UCSD-AML1 (cell line): ENCODE measurements around the gene RAB30.
"Not testable (repeated sequence)": the region's sequence is repeated elsewhere in the genome, so short reads cannot be mapped to it uniquely, and the experiment has no call there.

Experiments
- DNase-seq: peaks from one replicate; lab custom pipeline; 2025; ENCODE audit not compliant: unreplicated experiment; lab: John Stamatoyannopoulos, UW

The RAB30 gene

GRCh38 chr11:82988936-82989627 lies 82.6 kb downstream of the RAB30 start:
- no peak for DNase-seq

DNA sequence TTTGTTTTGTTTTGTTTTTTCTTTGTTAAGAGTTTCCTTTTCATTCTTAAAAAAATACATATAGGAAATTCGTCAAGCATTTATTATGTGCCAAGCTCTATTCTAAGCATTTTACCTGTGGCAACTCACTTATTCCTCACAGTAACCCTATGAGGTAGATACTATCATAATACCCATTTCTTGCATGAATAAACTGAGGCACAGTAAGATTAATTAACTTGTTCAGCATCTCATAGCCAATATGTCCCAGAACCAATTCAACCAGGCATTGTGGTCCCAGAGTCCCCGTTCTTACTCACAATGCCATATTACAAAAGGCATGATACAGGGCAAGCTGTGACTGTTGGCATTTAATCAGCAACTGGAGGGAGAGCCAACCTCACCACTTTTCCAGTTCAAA lies 83.7 kb downstream of the RAB30 start:
- no peak for DNase-seq

GRCh38 chr11:82986446-82986845 lies 85.3 kb downstream of the RAB30 start:
- DNase-seq: no peak

DNA sequence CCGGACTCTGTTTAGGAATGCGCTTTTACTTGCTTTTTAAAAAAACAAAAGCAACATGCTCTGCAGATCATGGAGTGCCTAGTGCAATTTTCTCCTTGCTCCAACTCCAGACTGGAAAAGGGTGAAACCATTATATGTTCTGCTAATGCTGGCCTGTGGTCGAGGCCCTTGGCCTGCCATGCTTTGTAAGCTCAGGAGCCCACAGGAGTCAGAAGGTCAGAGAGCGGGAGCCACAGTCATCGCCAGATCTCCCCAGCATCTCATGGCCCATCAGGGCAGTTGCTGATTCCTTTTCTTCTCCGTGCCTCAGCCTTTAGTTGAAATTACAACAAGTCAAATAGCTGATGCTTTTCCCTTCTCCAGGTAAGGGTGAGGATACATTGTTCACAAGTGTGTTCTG lies 89.8 kb downstream of the RAB30 start:
- DNase-seq: no peak

DNA sequence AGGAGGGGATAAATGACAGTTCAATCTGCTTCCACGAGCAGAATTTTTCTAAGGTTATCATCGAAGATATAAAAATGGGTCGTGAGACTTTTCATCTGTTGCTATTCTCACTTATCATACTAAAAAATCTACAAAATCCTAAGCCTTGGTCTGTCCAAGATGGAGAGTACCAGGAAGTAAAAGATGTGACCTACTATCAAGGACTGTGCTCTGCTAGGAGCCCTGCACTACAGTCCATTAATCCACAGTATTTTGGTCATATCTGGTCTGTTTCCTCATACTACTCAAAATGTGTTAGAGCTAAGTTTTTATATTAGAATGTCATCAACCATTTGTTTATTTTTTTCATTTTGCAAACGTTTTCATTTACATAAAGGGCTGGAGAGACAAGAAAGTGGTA lies 90.8 kb downstream of the RAB30 start:
- no peak for DNase-seq

DNA sequence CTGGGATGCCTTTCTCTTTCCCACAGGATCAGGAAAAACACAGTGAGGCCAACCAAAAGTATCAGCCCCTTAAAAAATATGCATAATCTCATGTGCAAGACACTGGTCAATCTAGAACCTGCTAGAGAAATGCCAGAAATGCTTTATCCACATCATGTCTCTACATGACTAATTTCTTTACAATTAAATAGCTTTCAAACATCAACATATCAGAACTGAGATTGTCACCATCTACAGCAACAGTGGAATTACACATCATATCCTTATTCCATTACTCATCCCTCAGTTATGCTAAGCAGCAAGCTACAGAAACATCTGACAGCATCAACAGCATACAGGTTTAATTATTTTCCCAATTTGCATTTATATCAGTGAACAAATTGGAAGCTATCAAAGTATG lies 91.4 kb downstream of the RAB30 start:
- DNase-seq: no peak

- DNase-seq: no peak
These were observed 91.9 kb downstream of the RAB30 start for GRCh38 chr11:82979824-82980223.

GRCh38 chr11:82978422-82979099 lies 93.1 kb downstream of the RAB30 start:
- DNase-seq: no peak

DNA sequence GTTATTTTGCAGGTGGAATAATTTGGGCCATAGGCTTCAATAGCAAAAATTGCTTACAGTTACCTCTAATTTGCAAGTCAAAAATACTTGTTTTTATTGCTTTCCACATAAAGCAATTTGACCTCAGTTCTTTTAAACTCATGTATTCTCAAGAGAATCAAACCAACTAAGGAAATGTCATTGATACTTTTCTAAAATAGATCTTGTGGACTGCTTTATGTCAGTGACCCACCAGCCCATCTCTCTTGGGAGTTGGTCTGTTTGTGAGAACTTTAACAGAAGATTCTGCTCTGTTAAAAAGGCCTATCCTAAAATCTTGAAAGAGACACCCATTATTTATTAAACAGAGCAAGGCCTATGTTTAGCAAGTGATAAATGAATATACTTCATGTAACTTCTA lies 94.9 kb downstream of the RAB30 start:
- DNase-seq: no peak

DNA sequence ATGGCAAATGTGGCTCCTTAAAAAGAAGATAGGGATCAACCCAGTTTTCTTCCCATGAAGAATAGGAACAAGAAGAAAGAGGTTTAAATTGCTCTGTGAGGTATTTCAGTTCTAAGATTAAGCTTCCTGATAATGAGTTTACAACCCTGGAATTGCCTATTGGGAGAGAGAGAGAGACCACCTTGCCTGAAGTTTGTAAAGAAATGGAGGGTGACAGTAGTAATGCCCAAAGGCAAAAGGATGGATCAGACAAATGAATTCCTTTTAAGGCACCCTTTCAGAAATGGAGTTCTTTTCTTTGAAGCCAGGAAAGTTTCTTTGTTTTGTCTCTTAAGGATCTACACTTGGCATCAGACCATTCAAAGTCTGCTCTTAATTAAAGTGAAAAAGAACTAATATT lies 95.8 kb downstream of the RAB30 start:
- no peak for DNase-seq

DNA sequence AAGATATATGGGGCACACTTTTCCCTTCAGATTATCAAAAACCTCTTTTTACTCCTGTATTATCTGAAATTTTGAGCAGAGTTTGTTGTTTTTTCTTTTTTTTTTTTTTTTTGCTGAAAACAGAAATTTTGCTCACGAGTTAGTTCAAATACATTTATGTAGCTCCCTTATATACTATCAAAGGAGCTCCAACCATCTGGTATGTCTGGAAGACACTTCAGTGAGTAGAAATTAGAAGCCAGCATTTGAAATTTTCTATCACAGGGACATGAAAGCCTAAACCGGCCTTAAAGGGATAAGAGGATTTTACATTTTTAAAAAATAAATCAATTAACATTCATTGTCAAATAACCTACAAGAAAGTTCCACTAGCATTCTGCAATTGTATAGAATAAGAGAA lies 96.8 kb downstream of the RAB30 start:
- no peak for DNase-seq

- no peak for DNase-seq
These were observed 97.6 kb downstream of the RAB30 start for GRCh38 chr11:82974135-82974534.

DNA sequence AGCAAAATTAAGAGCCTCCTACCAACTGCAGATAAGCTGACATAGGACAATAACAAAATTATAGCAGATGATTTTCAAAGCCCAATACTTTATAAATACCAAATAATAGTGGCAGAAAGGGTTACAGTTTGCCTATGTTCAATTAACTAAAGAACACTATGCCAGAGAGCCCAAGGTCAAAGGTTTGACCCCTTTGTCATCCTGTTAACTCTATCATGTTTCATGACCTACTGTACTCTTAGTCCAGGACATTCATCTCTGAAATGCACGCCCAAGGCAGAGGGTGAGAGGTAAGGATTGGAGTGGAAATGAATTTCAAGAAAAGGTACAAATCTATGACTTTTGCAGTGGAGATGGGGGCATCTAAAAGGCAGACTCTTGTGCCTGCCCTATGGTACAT lies 99.6 kb downstream of the RAB30 start:
- no peak for DNase-seq

GRCh38 chr11:82971519-82971946 lies 100.2 kb downstream of the RAB30 start:
- DNase-seq: not testable (repeated sequence)

DNA sequence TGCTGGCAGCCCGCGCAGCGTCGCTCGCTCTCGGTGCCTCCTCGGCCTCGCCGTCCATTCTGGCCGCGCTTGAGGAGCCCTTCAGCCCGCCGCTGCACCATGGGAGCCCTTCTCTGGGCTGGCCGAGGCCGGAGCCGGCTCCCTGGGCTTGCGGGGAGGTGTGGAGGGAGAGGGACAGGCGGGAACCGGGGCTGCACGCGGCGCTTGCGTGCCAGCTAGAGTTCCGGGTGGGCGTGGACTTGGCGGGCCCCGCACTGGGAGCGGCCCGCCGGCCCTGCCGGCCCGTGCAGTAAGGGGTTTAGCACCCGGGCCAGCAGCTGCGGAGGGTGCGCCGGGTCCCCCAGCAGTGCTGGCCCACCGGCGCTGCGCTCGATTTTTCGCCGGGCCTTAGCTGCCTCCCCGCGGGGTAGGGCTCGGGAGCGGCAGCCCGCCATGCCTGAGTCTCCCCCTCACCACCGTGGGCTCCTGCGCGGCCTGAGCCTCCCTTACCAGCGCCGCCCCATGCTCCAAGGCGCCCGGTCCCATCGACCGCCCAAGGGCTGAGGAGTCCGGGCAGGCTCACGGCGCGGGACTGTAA lies 101.1 kb downstream of the RAB30 start:
- not testable (repeated sequence) for DNase-seq

GRCh38 chr11:82969811-82970210 lies 101.9 kb downstream of the RAB30 start:
- DNase-seq: no peak

- no peak for DNase-seq
These were observed 104.3 kb downstream of the RAB30 start for GRCh38 chr11:82967381-82967780.

DNA sequence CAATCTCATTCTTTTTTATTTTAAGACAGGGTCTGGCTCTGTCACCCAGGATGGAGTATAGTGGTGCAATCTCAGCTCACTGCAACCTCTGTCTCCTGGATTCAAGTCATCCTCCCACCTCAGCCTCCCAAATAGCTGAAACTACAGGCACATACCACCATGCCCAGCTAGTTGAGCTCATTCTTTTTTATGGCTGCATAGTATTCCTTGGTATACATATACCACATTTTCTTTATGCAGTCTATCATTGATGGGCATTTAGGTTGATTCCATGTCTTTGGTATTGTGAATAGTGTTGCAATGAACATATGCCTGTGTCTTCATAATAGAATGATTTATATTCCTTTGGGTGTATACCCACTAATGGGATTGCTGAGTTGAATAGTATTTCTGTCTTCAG lies 109.7 kb downstream of the RAB30 start:
- not testable (repeated sequence) for DNase-seq

DNA sequence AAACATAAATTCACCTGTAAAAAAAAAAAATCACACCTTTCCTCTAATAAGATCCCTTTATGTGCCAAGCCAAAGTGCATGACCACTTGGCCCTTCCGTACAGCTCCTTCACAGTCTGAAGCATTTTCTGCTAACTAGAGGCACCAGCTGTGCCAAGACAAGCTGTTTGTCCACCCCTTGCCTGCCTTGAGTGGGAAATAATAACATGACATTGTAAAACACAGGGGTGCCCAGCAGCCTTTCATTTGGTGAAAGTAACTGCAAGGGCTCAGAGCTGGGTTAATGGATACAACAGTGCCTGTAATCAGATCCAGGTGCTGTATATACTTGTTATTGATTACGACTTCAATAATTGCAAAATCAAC lies 110.9 kb downstream of the RAB30 start:
- no peak for DNase-seq

DNA sequence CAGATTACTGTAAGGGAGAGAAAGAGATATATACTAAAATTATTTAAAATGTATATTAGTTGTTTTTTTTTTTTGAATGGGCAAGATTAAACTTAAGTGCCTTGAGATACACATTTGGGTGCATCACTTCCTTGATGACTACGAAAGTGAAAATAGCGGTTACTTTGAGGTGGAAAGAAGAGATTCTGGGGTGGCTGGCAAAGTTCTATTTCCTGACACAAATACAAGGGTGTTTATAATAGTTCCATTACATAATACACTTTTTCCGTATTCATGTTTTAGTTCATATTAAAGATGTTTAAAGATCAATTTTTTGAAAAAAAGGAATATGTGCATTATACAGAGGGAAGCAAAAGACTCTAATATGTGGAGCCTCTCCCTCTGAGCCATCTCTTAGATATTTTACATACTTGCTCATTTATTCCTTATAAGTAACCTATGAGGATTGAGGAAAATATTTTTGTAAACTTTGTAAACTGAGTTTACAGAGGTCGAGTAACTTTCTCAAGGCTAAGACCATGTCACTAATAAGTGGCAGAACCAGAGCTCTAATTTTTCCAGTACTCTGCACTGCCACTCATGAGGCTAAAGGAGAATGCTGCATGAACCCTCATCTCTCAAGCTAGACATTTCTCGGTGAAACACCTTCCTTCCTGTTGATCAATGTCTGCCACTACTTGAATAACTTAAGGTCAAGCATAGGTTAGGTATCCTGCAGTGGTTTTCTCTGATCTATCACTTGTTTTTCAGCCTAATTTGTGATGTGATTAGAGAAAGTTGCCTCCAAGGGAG lies 111.5 kb downstream of the RAB30 start:
- no peak for DNase-seq

DNA sequence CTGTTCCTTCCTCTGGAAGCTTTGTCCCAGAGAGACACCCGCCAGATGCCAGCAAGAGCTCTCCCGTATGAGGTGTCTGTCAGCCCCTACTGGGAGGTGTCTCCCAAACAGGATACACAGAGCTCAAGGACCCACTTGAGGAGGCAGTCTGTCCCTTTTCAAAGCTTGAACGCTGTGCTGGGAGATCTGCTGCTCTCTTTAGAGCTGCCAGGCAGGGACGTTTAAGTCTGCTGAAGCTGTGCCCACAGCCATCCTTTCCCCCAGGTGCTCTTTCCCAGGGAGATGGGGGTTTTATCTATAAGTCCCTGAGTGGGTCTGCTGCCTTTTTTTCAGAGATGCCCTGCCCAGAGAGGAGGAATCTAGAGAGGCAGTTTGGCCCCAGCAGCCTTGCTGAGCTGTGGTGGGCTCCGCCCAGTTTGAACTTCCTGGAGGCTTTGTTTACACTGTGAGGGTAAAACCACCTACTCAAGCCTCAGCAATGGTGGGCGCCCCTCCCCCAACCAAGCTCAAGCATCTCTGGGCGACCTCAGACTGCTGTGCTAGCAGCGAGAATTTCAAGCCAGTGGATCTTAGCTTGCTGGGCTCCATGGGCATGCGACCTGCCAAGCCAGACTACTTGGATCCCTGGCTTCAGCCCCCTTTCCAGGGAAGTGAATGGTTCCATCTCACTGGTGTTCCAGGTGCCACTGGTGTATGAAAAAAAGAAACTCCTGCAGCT lies 115.8 kb downstream of the RAB30 start:
- DNase-seq: peak; percentile 8
